GM12878 (cell line): ENCODE data around the gene C10orf90. TPM values are rescaled to one million over a fixed set of nuclear protein-coding genes. Genes with fewer than 3 reads are reported as not detected.

Experiments
- ATAC-seq: fragments of 200-7000 bp; cut with Tn5 transposase; 3 replicates; pipeline ENCODE4 v1.9.1; 2020; ENCODE audit warnings: mild to moderate bottlenecking, moderate library complexity
- BruUV-seq: library from RNA; stranded (reverse); fragments of 400-500 nt; replicated peaks from 2 replicates; lab custom pipeline; 2021; lab: Mats Ljungman, UMichigan
- CTCF ChIA-PET: fragments of 300-600 bp; sonication (Branson Sonifier 250); formaldehyde crosslinking; extraction: SDS; loops from one replicate; lab custom pipeline; 2021; ENCODE audit warnings: inconsistent platforms; lab: Yijun Ruan, JAX
- POLR2A ChIA-PET: fragments of 350-600 bp; formaldehyde crosslinking; extraction: SDS; loops from one replicate; lab custom pipeline; 2021; ENCODE audit warnings: inconsistent platforms; lab: Charles Lee
- RAD21 ChIA-PET: fragments of 300-600 bp; sonication (Branson Sonifier 250); formaldehyde crosslinking; loops from one replicate; lab custom pipeline; 2023; ENCODE audit warnings: antibody characterized with exemption; ENCODE audit not compliant: unreplicated experiment; lab: Charles Lee
- SMC1A ChIA-PET: fragments of 300-600 bp; sonication (Branson Sonifier 250); formaldehyde crosslinking; loops from one replicate; lab custom pipeline; 2023; ENCODE audit not compliant: unreplicated experiment, uncharacterized antibody; lab: Charles Lee
- DNase-seq: peaks from one replicate; pipeline ENCODE4 v3.0.0-alpha.2; 2011; ENCODE audit warnings: low read depth, low spot score
- FAIRE-seq: peaks from 3 replicates; lab custom pipeline; 2011; peaks lifted over from hg19 to GRCh38; lab: Jason Lieb, UNC
- H2AFZ ChIP-seq: 2 replicates; pipeline ENCODE4 v1.6.0; 2011; ENCODE audit warnings: low read depth, low read length, control low read depth; ENCODE audit not compliant: control insufficient read depth
- H3K27ac ChIP-seq: 2 replicates; pipeline ENCODE4 v1.5.1; 2011; ENCODE audit warnings: control low read depth; ENCODE audit not compliant: control insufficient read depth, insufficient read depth
- H3K27me3 ChIP-seq, 2 experiments: replicated peaks in 1 of 2; 2 replicates each; pipeline versions ENCODE4 v1.6.0 to v1.6.1; 2011; ENCODE audit warnings: low read length in 1 of 2; ENCODE audit not compliant: control insufficient read depth in 2 of 2, insufficient read depth in 2 of 2
- H3K36me3 ChIP-seq, 2 experiments: 2 replicates each; pipeline ENCODE4 v1.5.1; 2011; ENCODE audit warnings: low read length in 1 of 2; ENCODE audit not compliant: control insufficient read depth in 2 of 2, insufficient read depth in 2 of 2
- H3K4me1 ChIP-seq: 2 replicates; pipeline ENCODE4 v1.6.1; 2011; ENCODE audit warnings: mild to moderate bottlenecking, low read length, moderate library complexity, mixed read lengths; ENCODE audit not compliant: control insufficient read depth, insufficient read depth
- H3K4me2 ChIP-seq: 2 replicates; pipeline ENCODE4 v1.6.0; 2011; ENCODE audit warnings: control low read depth; ENCODE audit not compliant: control insufficient read depth, insufficient read depth
- H3K4me3 ChIP-seq: fragments of 200-600 bp; sonication (generic); 2 replicates; pipeline ENCODE4 v1.5.1; 2016
- H3K79me2 ChIP-seq: 2 replicates; pipeline ENCODE4 v1.6.0; 2011; ENCODE audit warnings: low read length; ENCODE audit not compliant: control insufficient read depth, insufficient read depth
- H3K9ac ChIP-seq: 2 replicates; pipeline ENCODE4 v1.8.0; 2011; ENCODE audit warnings: low read length, control low read depth, mixed read lengths; ENCODE audit not compliant: control insufficient read depth, insufficient read depth
- H3K9me3 ChIP-seq: replicated peaks from 3 replicates; pipeline ENCODE4 v1.5.1; 2011; ENCODE audit warnings: mild to moderate bottlenecking, low read length; ENCODE audit not compliant: control insufficient read depth, insufficient read depth
- H4K20me1 ChIP-seq: 2 replicates; pipeline ENCODE4 v1.6.0; 2011; ENCODE audit not compliant: control insufficient read depth, insufficient read depth
- ASH2L ChIP-seq: fragments of 300-600, 200-600 bp; sonication (generic); IDR thresholded peaks from 2 replicates; pipeline ENCODE4 v1.6.1; 2017; ENCODE audit warnings: low read depth, mild to moderate bottlenecking, borderline replicate concordance
- BCL3 ChIP-seq: IDR thresholded peaks from 2 replicates; pipeline ENCODE4 v1.6.1; 2011; ENCODE audit warnings: borderline replicate concordance, low read depth, mild to moderate bottlenecking, moderate library complexity, low read length; ENCODE audit not compliant: insufficient read depth, poor library complexity, severe bottlenecking
- BHLHE40 ChIP-seq, 2 experiments: fragments of 450-650 bp in 1 of 2; IDR thresholded peaks; 2 replicates each; pipeline ENCODE4 v1.6.1; 2011 to 2017; ENCODE audit warnings: low read depth in 2 of 2, borderline replicate concordance in 1 of 2, improper control_type of control experiment in 1 of 2, low read length in 1 of 2, mild to moderate bottlenecking in 1 of 2
- BMI1 ChIP-seq: fragments of 450-650 bp; IDR thresholded peaks from 2 replicates; pipeline ENCODE4 v1.6.1; 2016; ENCODE audit warnings: mild to moderate bottlenecking, moderate library complexity, borderline replicate concordance
- CBX5 ChIP-seq: sonication (generic); IDR thresholded peaks from 2 replicates; pipeline ENCODE4 v1.6.1; 2016; ENCODE audit warnings: low read depth, moderate library complexity, mild to moderate bottlenecking, inconsistent platforms
- CREB1 ChIP-seq: IDR thresholded peaks from 2 replicates; pipeline ENCODE4 v1.6.1; 2012; ENCODE audit warnings: low read depth, mild to moderate bottlenecking, inconsistent platforms
- HDAC6 ChIP-seq: fragments of 200-600 bp; sonication (generic); IDR thresholded peaks from one replicate; pipeline ENCODE4 v1.8.0; 2017; ENCODE audit warnings: antibody characterized with exemption; ENCODE audit not compliant: unreplicated experiment
- MTA2 ChIP-seq: fragments of 450-650 bp; IDR thresholded peaks from 2 replicates; pipeline ENCODE4 v1.6.1; 2016; ENCODE audit warnings: low read depth, mild to moderate bottlenecking, moderate library complexity
- NKRF ChIP-seq: fragments of 450-650 bp; conservative IDR thresholded peaks from 2 replicates; pipeline ENCODE4 v1.6.1; 2017; ENCODE audit warnings: mild to moderate bottlenecking, moderate library complexity
- RFX5 ChIP-seq: IDR thresholded peaks from 2 replicates; pipeline ENCODE4 v1.6.1; 2011; ENCODE audit warnings: low read depth, low read length, improper control_type of control experiment
- WGBS: methylation state at CpG from one replicate; pipeline ENCODE4 v1.1.6; 2016; ENCODE audit warnings: low lambda C conversion rate; ENCODE audit not compliant: insufficient replicate concordance, insufficient coverage; ENCODE audit errors: missing lambda C conversion rate; 5-methylcytosine and 5-hydroxymethylcytosine counted together
- in situ Hi-C: fragments of 300-500 bp; cut with MboI; formaldehyde crosslinking; loops from 9 replicates; pipeline ENCODE4 v1.14.3; 2018; ENCODE audit warnings: mixed read lengths
- intact Hi-C: fragments of 100-400 bp; cut with micrococcal nuclease; formaldehyde crosslinking; loops from one replicate; pipeline ENCODE4 v1.14.2; 2022; ENCODE audit not compliant: unreplicated experiment
- polyA plus RNA-seq, 11 experiments: library from polyadenylated mRNA; depleted of rRNA in 4 of 11; unstranded in 6 of 11; stranded (reverse) in 5 of 11; fragments of >200 nt; fragmentation: Nextera tagmentation in 4 of 11; fragmentation: Illumina TruSeq in 1 of 11; extraction: Ambion mirVana in 4 of 11; extraction: Trizol in 1 of 11; gene quantifications; 1 replicate in 1 of 11; 2 replicates in 10 of 11; pipeline versions ENCODE4 v1.2.1 to v1.2.3, GENCODE V29; 2011 to 2016; ENCODE audit warnings: inconsistent platforms in 2 of 11, missing spikeins in 2 of 11, low read depth in 1 of 11
- total RNA-seq, 4 experiments: library from RNA; depleted of rRNA in 3 of 4; stranded (reverse); fragments of >200 nt in 3 of 4; fragmentation: Illumina TruSeq in 1 of 4; extraction: Trizol in 1 of 4; gene quantifications; 2 replicates each; pipeline versions ENCODE4 v1.2.1 to v1.2.3, GENCODE V29; 2013 to 2021

Gene C10orf90
- total and polyA plus RNA-seq, 10 of the 15 experiments (the other 5 are each of a cell fraction or from before 2014, with no cell fraction given), result 0.04 TPM; not detected in 9

- H3K27ac ChIP-seq, result no peak overlapping the region
- in situ Hi-C loops, result no loop called here
- ChIA-PET CTCF (no interaction called here), SMC1A (no interaction called here), POLR2A (no interaction called here), RAD21 (no interaction called here)
- no peak overlapping the region for H3K9ac ChIP-seq
- no peaks in the 10 kb centered on the region for H3K27me3 ChIP-seq
- no peak overlapping the region for H3K4me3 ChIP-seq
- H3K9me3 ChIP-seq, result no peaks in the 10 kb centered on the region; the same call in 2 of the 3 replicates
- no peak for TF ChIP-seq BMI1
- no peak for TF ChIP-seq HDAC6
- TF ChIP-seq RFX5, result no peak
- TF ChIP-seq CBX5, result no peak
- H2AFZ ChIP-seq, result no peak overlapping the region
- no peak overlapping the region for H3K4me2 ChIP-seq
- DNase-seq (no peak), ATAC-seq (no peak), FAIRE-seq (no peak)
- WGBS, result 34% methylated on average over 8 of the region's 8 CpGs
- no peaks in the 10 kb centered on the region for H3K36me3 ChIP-seq
- no peaks in the 10 kb centered on the region for H4K20me1 ChIP-seq
- intact Hi-C loops, result no loop called here
- no peaks in the 10 kb centered on the region for H3K79me2 ChIP-seq
- H3K4me1 ChIP-seq, result no peaks in the 10 kb centered on the region
- no TSS peak for BruUV-seq
Observed at GRCh38 chr10:126425489-126426065, 244.9 kb downstream of the C10orf90 start.

- H3K27ac ChIP-seq, result no peak overlapping the region
- ChIA-PET POLR2A (no interaction called here), CTCF (no interaction called here), RAD21 (no interaction called here), SMC1A (interaction anchor here (0.6 kb wide), 1 partner anchor 22 kb away, joined by 3 read pairs; no protein-coding TSS in a partner anchor)
- DNase-seq (no peak), FAIRE-seq (no peak), ATAC-seq (no peak)
- H3K9ac ChIP-seq, result no peak overlapping the region
- H3K36me3 ChIP-seq, result no peaks in the 10 kb centered on the region
- H3K4me2 ChIP-seq, result no peak overlapping the region
- H3K4me1 ChIP-seq, result no peaks in the 10 kb centered on the region
- no TSS peak for BruUV-seq
- intact Hi-C loops (no loop called here), in situ Hi-C loops (no loop called here)
- no peaks in the 10 kb centered on the region for H3K27me3 ChIP-seq
- no peak overlapping the region for H2AFZ ChIP-seq
- 1% methylated on average over 5 of the region's 5 CpGs for WGBS
- no peak overlapping the region for H3K4me3 ChIP-seq
- no peaks in the 10 kb centered on the region; the same call in 2 of the 3 replicates for H3K9me3 ChIP-seq
- no peaks in the 10 kb centered on the region for H4K20me1 ChIP-seq
- no peaks in the 10 kb centered on the region for H3K79me2 ChIP-seq
- TF ChIP-seq ASH2L, result no peak
- TF ChIP-seq CREB1, result no peak
- no peak for TF ChIP-seq BCL3
- TF ChIP-seq MTA2, result no peak
- TF ChIP-seq BHLHE40 (IDR thresholded peaks at IDR 0.05; ENCODE audit: borderline replicate concordance in 1 of 2, low read depth in 2 of 2, low read length in 1 of 2), result no peak
- no peak for TF ChIP-seq NKRF
Observed at GRCh38 chr10:126425032-126425431, 245.5 kb downstream of the C10orf90 start.
